ENCODE results near the gene BIK.
"Not testable (repeated sequence)": the region's sequence is repeated elsewhere in the genome, so short reads cannot be mapped to it uniquely, and the experiment has no call there.

The BIK gene

DNA sequence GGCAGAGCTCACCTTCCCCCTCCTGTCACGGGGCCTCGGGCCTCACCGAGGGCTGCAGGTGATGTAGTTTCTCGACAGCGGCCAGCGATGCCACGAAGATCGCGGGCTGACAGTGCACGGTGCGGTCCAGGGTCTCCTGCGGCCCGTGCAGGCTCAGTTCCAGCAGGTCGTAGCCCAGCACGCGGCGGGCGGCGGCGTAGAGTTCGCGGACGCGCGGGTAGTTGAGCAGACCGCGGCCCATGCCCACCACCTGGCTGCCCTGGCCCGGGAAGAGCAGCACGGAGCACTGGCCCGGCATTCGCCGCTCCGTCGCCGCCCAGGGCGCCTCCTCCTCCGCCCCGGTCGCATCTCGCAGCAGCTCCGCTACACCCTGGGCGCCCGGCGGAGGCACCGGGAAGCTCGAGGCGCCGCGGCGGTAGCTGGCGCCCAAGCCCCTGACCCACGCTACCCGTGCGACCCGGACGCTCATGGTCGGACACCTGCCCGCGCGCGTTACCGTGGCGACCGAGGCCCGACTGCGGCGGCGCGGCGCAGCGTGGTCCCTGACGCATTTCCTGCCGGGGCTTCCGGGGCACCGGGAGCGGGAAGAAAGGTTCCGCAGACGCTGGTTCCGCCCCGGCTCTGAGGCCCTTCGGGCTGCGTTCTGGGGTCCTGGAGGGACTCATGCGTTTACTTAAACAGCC lies 32.5 kb downstream of the BIK start, which contains the start of gene MCAT:
MCAT (minus strand) TSS at position 519 of the 683 bp plus-strand sequence; CDS start at position 469, 50 bp downstream.
- peak; percentile 57 to 69 for DNase-seq

DNA sequence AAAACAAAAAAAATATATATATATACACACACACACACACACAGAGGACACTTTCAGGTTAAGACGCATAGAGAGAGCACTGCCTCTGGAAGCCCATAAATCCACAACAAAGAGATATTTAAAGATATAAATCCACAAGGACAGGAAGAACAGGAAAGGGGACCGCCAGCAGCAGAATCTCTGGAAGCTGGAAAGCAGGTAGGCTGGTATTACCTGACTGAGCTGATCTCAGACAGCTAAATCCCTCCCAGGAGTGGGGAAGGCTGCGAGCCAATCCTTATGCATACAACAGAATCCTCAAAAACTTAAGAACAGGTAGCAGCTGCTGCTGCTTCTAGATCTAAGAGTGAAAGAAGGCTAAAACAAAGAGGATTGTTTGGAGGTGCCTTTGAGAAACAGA lies 34.4 kb downstream of the BIK start:
- DNase-seq: no peak

DNA sequence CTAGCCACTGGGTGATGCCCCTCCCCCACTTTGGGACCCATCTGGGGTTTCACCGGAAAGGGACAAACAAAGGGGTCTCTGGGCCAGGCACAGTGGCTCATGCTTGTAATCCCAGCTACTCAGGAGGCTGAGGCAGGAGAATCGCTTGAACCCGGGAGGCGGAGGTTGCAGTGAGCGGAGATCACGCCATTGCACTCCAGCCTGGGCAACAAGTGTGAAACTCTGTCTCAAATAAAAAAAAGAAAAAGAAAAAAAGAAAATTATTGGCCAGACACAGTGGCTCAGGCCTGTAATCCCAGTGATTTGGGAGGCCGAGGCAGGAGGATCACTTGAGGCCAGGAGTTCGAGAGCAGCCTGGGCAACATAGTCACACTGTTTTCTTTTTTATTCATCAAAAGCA lies 34.8 kb downstream of the BIK start:
- DNase-seq: not testable (repeated sequence)

DNA sequence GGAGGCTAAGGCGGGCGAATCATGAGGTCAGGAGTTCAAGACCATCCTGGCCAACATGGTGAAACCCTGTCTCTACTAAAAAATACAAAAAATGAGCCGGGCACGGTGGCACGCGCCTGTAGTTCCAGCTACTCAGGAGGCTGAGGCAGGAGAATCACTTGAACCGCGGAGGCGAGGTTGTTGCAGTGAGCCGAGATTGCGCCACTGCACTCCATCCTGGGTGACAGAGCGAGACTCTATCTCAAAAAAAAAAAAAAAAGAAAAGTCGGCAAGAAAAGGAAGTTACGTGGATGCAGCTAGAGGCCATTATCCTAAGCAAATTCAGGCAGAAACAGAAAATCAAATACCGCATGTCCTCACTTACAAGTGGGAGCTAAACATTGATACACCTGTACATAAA lies 35.8 kb downstream of the BIK start:
- not testable (repeated sequence) for DNase-seq

DNA sequence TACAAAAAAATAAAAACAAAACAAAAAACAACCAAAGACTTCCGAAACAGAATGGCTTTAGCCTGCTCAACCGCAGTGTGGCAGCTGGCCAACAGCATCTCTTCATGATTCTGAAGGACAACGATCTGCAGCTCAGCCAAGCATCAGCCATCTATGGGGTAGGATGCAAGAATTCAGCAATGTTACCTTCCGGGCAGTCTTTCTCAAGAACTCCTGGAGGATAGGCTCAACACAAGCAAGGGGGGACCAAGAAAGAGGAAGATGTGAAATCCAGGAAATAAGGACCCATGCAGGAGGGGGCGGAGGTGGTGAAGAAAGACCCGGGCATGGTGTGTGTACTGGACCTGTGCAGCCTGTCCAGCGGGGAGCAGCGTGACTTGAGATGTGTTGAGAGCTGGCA lies 37.3 kb downstream of the BIK start:
- peak; percentile 46 to 67 for DNase-seq

DNA sequence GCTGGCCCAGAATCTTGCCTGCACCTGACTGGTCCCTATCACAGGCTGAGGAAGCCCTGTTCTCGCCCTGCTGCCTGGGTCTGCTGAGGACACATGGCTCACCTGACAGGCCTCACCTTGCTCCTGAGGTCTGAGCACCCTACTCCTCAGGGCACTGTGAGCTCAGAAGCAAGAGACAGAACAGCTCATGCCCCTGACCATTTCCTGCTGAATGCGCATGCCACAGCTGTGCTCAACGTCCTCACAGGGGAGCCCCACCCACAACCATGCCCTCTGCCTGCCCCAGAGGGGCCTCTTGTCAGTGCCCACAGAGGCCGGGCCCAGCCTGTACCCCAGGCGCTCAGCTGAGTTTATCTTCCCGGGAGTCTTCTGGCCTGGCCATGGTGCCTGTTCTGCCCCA lies 38.0 kb downstream of the BIK start:
- DNase-seq: no peak

DNA sequence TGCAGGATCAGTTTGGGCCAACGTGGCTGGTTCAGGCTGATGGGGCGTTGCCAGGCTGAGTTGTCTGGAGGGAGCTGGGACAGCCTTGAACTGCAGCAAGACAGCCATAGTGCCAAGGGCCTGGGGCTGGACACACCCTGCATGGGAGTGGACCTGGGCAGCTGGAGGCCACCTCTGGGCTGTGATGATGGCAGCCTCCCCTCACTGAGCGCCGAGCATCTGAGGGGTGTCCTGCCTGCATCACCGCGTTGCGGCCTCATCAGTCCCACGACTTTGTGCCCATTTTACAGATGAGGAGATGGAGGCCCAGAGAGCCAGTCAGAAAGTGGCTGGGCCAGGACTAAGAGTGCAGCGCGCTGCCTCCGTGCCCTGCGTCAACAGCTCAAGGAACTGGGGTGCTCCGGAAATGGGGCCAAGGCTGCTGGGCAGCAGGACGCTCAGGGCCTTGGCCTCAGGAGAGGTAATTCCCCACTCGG lies 40.2 kb downstream of the BIK start:
- no peak for DNase-seq

DNA sequence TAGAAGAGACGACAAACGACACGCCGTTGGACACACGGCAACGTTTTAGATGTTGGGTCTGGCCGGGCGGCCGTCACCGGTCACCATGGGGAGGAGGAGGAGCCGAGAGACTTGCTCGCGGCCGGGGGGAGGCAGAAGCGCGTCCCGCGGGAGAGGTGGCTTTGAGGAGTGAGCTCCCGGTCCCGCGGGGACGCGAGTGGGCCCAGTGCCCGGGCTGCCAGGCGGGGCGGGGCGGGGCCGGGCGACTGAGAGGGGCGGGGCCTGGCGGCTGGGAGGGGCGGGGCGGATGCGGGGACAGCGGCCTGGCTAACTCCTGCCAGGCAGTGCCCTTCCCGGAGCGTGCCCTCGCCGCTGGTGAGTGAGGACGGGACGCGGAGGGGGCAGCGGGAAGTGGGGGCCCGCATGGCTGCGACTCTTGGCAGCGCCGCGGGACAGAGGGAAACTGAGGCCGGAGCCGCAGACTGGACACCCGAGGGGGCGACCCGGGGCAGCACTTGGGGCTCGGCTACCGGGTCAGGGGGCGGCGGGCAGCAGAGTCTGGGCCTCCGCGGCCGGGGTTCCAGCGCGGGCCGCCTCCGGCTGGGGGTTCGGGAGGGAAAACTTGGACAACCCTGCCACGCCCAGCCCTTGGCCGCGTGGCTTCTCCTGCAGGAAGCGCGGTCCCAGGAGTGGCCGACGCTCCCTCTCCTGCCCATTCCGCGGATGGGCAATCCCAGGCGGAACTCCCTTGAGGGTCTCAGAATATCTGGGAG lies 40.9 kb downstream of the BIK start, which contains the start of gene TSPO:
TSPO (plus strand) TSS at position 309 of the 752 bp plus-strand sequence. CDS start 7,680 bp downstream, outside the sequence.
- peak in 1 of 2 experiments; percentile 14 for DNase-seq

DNA sequence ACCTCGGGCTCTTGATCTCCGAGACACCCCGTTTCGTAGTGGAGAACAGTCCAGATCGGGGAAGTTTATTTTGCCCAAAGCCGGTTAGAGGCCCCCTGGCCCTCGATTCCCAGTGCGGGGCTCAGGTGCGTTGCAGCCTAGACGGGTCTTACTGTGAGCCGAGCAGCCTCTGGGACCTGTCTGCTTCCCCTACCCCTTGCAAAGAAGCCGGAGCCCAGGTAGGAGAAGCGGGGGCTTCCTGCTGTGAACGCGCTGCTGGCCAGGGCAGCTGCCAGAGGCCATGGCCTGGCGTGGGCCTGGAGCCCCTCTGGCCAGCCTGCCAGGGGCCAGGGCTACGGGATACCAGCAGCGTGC lies 41.4 kb downstream of the BIK start:
- peak in 1 of 2 experiments; percentile 11 for DNase-seq

DNA sequence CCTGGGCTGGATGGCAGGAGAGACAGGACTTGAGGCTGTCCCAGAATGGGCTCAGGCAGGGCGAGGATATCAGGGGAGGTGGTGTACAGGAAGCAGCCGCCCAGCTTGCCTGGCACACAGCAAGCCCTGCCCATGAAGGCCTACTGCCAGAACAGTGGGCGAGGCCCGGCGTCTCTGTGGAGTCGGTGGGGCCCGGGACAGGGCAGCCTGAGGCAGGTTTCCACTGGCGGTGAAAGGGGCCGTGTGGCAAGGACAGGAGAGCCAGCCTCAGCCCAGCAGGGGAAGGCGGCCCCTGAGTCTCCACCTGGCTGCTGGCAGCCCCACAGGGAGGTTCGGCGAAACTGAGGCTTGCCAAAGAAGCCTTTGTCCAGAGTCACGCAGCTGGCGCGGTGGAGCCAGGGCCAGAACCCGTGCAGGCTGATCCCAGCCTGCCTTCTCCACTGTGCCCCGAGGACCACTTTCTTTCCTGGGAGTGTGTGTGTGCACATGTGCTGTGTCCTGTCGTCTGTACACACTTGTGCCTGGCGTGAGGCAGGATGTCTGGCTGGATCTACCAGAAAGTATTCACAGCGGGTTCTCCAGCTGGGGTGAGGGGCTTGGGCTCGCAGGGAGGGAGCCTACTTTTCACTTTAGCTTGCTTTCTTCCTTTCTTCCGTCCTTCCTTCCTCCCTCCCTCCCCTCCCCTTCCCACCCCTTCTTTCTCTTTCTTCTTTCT lies 42.0 kb downstream of the BIK start:
- peak; percentile 18 to 43 for DNase-seq

DNA sequence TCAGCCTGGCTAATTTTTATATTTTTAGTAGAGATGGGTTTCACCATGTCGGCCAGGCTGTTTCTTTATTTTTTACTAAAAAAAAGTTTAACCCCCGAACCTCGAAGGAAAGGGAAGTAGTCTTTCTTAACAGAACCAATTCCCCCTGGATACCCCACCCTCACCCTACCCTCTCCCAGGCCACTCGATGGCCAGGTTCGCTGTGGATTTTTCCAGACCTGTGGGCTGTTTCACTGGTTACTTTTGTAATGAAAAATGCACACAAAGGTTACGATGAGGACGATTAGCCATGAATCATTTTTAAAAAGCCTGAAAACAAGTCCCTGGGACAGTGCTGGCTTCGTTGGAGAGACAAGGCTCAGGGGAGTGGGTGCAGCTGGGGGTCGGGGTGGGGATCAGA lies 43.3 kb downstream of the BIK start:
- DNase-seq: no peak

DNA sequence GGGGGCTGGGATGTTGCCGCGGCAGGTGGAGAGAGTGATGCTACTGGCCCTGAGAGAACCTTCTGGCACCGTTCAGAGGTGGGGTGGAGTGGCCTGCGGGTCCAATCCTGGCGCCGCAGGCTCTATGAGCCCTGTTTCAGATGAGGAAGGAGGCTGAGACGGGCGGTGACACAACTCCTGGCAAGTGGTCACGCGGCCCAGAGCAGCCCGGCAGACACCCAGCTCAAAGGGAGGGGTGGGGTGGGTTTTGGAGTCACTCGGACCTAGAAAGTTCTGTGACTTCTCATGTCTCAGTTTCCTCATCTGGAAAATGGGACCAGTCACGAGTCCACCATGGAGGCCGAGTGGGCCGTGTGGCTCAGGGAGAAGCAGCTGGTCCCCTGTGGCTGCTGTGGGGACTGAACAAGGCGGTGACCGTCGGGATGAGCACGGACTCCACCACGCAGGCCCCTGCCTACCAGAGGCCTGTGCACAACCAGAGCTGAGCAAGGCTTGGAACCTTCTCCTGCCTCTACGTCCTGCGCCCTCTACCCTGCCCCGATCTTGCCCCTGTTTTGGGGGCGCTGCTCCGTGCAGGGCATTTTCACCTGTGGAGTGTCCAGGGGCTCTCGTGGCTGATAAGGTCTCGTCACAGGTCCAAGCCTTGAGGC lies 44.5 kb downstream of the BIK start:
- no peak for DNase-seq

DNA sequence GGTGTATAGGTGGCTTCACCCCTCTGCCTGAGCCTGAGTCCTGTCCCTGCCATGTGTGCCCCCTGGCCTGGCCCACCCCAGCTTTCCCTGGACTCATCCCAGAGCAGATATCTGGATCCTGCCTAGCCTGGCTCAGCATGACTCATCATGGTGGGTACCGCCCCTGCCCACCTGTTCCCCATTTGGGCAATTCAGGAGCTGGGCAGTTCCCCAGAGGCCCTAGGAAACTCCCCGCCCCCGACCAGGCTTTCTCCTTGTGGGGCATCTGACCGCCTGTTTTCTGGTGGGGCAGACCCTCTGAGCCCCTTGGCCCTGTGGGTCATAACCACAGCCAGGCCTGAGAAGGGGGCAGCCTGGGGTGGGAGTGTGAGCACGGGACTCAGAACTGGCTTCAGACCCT lies 45.2 kb downstream of the BIK start:
- no peak for DNase-seq

DNA sequence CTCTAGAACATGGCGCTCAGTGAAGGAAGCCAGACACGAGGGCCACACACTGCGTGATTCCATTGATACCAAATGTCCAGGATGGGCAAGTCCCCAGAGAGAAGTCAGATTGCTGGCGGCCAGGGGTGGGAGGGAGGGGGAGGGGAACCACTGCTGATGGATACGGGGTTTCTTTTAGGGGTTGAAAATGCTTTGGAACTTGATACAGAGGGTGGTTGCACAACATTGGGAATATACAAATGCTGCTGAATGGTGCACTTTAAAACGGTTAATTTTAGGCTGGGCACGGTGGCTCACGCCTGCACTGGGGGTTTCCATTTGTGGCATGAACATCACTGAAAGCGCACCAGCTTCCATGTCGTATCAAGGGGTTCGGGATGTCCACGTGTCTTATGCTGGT lies 45.9 kb downstream of the BIK start:
- no peak for DNase-seq

DNA sequence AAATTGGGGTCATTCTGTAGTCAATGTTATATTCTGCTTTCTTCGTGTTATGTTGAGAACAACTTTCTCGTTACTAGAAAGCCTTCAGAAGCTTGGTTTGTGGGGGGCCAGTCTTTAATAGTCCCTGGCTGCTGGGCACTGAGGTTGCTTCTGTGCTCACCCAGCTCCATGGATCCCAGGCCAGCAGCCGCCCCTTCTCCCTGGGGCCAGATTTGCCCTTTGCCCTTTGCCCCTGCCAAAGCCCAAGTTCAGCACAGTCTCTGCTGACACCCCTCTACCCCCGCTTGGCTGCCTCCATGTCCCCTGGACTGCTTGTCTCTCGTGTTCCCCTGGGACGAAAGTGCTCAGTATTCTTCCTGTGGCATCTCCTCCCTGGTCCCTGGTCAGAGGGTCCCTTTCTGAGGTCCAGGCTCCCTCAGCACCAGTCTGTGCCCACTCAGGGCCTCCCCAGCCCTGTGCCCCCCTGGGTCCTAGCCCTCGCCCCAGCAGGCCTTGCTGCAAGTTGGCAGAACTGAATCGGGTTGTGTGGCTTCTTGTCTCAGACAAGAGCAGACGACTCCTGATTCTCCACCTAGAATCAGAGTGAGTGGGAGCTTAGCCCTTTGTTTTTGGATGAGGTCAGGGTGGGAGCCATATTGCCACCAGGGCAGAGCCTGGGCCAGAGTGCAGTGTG lies 47.5 kb downstream of the BIK start:
- DNase-seq: no peak

DNA sequence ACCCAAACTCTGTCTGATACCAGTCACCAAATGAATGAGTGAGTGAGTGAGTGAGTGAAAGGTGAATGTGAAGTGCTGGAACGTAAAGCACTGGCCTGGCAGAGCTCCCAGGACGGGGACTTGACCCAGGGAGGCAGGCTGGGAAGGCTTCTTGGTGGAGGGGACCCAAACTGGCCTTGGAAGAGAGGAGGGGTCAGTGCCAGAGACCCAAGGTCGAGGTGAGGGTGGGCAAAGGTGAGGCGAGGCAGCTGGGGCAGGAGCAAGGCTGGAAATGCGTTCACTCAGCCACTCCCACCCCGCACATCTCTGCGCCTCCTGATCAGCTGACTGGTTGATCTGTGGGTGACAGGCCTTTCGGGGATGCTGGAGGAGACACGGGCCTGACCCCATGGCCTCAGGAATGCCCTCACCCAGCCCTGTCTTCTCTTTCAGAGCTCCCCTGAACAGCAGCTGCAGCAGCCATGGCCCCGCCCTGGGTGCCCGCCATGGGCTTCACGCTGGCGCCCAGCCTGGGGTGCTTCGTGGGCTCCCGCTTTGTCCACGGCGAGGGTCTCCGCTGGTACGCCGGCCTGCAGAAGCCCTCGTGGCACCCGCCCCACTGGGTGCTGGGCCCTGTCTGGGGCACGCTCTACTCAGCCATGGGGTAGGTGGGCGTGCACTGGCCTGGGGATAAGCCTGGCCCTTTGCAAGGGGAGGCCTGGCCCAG lies 48.4 kb downstream of the BIK start:
- DNase-seq: no peak

DNA sequence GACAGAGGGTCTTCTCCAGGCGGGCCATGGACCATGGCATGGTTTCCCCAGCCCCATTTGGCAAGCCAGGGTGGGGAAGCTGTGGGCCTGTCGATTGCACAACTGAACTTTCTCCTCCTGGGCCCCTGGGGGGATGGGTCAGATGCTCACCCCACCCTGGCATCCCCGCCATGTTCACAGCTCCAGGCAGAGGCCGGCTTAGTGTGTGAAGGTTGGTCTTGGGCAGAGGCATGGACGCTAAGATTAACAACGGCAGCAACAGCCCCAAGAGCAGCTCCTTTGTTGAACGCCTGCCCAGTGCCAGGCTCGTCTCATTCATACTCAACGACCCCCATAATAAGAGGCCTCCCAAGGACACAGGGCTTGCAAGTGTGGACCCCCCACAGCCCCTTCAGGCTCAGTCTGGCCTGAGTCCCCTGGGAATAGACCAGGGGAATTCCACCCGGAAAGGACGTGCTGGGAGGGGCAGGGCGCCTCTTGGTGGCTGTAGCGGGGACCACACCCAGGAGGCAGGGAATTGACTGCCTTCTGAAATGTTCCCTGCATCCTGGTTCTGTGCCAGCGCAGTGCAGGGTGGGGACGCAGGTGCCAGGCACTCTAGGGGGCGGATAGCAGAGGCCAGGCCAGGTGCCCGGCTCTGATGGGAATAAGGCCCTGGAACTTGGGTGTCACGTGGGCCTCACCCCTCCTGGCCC lies 49.1 kb downstream of the BIK start:
- peak in 1 of 2 experiments; percentile 7 for DNase-seq

DNA sequence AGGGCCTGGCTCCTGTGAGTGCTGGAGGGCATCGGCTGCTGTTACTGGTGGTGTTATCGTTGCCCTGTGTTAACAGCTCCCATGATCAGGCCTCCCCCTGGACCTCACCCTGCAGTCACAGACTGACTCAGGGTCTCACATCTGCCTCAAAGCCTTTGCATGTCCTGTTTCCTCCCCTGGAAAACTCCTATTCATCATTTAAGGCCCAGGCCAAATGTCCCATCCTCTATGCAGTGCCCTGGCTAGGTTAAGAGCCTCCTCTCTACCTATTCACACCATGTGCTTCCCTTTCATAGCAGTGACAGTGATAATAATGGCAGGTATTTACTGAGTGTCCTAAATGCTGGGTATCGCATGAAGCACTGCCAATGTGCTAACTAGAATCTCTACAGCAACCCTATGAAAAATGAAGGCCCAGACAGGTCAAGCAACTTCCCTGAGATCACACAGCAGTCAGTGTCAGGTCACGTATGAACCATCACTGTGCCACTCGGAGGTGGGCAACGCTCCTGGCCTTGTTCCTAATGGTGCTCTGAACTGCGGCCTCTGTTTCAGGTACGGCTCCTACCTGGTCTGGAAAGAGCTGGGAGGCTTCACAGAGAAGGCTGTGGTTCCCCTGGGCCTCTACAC lies 50.1 kb downstream of the BIK start:
- no peak for DNase-seq

DNA sequence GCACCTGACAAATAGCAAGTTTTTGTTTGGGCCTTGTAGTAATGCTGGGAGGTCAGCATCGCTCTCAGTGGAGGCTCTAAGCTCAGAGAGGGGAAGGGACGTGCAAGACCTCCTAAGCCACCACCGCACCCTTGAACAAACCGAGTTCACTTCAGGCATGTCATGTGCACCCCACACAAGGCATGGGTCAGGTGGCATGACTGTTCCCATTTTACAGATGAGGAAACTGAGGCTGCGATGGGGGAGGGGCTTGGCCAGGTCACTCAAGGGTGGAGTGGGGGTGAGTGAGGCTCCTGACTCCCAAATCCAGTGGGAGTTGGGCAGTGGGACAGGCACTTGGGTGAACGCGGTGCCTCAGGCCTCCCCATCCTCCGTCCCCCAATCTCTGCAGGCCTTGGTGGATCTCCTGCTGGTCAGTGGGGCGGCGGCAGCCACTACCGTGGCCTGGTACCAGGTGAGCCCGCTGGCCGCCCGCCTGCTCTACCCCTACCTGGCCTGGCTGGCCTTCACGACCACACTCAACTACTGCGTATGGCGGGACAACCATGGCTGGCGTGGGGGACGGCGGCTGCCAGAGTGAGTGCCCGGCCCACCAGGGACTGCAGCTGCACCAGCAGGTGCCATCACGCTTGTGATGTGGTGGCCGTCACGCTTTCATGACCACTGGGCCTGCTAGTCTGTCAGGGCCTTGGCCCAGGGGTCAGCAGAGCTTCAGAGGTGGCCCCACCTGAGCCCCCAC lies 52.0 kb downstream of the BIK start:
- DNase-seq: no peak

DNA sequence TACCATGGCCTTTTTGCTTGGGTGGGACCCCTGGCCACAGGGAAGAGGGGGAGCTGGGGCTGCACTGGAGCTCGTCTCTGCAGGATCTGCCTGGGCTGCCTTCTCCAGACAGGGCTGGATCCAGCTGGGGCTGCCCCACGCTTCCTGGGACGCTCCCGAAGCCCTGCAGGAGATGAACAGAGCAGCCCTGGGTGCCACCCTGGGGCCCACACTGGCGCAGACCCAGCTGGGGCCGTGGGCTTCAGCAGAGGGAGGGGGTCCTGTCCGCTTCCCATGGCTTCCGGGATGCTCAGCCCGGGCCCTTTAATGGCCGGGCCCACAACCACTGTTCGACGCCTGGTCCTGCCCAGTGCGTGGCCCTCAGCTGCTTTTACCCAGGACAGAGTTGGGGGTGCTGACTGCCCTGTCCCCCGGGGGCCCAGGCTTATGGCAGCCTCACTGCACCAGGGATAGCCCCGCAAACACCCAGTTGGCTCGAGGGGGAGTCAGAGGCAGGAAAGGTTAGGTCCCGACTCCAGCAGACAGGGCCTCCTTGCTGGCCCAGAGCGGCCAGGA lies 52.8 kb downstream of the BIK start:
- no peak for DNase-seq

All from Kasumi-1 (cell line).